GM12864 (cell line): ENCODE measurements around the gene TEX28.

ENCODE experiments used
- DNase-seq: peaks from one replicate; pipeline ENCODE4 v3.0.0-alpha.2; 2011; ENCODE audit warnings: low read depth
- H3K4me3 ChIP-seq: 2 replicates; pipeline ENCODE4 v1.5.1; 2011; ENCODE audit warnings: mild to moderate bottlenecking, low read depth, low read length, control low read depth
- TF ChIP-seq, protein P1 (sequence below): IDR thresholded peaks from 2 replicates; pipeline ENCODE4 v1.5.1; 2011; ENCODE audit warnings: low read depth, mild to moderate bottlenecking, moderate library complexity, low read length, control low read depth, inconsistent platforms; ENCODE audit errors: missing control alignments

Gene TEX28

DNA sequence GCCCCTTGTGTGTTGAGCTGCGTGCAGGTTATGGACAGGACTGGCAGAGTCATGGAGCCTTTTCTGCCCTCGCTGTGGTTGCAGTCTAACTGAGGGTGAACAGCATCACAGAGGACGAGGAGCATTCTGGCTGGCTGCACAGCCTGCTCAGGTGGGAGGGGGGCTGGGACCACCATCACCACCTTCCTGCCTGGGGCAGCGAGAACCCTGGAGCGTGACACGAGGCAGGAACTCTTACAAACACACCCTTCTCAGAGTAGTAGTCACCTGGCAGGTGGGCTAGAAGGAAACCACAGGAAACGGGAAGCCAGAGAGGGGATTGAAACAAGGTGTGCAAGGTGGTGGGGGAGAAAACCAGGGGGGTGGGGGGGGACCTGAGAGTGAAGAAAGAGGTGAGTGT lies 26.2 kb upstream of the TEX28 start:
- DNase-seq, result no peak
- H3K4me3 ChIP-seq, result no peak overlapping the region
- TF ChIP-seq, protein P1, sequence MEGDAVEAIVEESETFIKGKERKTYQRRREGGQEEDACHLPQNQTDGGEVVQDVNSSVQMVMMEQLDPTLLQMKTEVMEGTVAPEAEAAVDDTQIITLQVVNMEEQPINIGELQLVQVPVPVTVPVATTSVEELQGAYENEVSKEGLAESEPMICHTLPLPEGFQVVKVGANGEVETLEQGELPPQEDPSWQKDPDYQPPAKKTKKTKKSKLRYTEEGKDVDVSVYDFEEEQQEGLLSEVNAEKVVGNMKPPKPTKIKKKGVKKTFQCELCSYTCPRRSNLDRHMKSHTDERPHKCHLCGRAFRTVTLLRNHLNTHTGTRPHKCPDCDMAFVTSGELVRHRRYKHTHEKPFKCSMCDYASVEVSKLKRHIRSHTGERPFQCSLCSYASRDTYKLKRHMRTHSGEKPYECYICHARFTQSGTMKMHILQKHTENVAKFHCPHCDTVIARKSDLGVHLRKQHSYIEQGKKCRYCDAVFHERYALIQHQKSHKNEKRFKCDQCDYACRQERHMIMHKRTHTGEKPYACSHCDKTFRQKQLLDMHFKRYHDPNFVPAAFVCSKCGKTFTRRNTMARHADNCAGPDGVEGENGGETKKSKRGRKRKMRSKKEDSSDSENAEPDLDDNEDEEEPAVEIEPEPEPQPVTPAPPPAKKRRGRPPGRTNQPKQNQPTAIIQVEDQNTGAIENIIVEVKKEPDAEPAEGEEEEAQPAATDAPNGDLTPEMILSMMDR, result no peak

DNA sequence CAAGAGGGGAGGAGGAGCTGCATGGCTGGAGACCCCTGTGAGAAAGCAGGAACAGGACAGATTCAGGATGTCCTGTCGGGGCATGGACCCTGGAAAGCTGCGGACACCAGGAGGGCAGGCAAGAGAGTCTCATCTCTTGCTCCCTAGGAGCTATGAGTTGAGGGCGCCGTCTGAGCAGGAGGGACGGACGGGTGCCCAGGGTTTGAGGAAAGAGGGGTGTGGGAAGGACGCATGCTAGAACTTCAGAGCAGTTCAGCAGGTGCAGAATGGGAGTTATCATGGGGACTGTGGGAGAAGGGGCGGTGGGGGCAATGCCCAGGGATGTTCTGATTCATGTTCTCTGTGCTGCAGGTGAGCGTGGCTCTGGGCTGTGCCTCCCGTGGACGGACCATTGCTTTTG lies 25.5 kb upstream of the TEX28 start:
- TF ChIP-seq, protein P1, result no peak
- DNase-seq, result no peak
- no peak overlapping the region for H3K4me3 ChIP-seq

DNA sequence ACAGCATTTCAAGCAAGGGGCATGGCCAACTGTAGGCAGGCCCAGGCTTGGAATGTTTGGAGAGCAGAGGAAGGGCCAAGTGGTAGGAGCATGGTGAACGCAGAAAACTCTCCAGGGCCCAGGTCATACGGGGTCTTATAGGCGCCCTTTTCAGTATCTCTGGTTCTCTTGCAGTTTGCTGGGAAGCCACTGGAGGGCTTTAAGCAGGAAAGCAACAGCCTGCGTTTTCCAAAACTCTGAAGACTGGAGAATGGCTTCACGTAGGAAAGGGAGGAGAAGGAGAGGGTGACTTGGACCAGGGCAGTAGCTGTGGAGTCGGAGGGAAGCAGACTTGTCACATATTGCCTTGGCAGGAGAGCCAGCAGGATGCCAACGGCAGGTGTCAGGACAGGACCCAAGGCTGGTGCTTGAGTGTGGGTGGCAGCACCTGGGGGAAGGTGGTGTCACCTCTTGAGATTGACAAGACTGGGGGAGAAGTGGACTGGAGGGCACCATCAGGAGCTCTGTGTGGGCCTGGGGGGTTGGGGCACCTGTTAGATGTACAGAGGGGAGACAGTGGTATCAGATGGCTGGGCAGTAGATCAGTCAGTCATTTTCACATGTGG lies 22.6 kb upstream of the TEX28 start:
- no peak overlapping the region for H3K4me3 ChIP-seq
- no peak for DNase-seq
- TF ChIP-seq, protein P1, result peak; percentile 57

DNA sequence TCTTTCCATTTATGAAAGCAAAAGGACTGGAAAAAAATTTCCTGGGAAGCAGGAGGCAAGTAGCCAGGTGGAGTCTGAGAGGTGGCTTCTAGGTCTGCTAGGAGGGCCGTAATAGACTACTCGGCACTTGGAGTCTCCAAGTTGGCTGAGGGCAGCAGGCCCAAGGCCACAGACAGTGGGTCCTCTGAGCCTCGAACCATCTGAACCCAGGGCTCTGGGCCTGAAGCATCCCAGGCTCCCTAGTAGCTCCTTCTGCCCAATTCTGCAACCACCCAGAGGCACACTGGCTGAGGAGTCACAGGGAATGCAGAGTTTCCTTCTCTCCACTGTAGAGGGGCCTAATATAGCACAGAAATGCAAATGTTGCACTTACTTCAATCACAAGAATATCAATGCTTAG lies 20.5 kb upstream of the TEX28 start:
- no peak overlapping the region for H3K4me3 ChIP-seq
- TF ChIP-seq, protein P1, result no peak

DNA sequence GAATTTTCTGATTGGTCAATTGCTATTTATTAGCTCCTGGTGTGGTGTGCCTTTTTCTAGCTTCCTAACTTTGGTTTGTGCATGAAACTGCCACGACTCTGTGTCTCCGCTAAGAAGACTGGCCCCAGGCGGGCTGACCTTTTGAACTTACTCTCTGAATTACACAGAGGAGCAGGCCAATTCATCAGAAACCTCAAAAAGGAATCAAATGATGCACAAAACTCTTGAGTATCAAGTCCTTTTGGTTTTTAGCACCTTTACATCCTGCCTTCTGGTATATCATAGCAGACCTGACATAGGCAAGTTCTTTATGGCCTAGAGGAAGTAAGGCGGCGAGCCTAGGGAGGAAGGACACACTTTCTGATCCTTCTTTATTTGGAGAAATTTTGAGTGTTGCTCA lies 18.2 kb upstream of the TEX28 start:
- TF ChIP-seq, protein P1, result no peak
- no peak overlapping the region for H3K4me3 ChIP-seq
- DNase-seq, result peak; percentile 36

More for the DNA sequence above, 20.5 kb upstream of the TEX28 start:
- no peak for DNase-seq

DNA sequence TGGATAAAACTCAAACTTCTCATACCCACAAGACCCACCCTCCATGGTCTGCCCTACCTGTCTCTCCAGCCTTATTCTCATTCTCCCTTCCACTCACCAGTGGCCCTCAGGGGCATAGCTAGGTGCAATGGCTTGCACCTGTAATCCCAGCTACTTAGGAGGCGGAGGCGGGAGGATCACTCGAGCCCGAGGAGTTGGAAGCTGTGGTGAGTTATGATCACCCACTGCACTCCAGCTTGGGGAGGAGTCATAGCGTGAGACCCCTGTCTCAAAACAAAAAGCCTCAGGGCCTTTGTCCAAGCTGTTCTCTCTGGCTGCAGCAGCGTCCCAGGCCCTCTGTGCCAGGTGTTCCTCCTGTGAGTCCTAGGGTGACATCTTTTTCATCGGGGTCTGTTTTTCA lies 17.2 kb upstream of the TEX28 start:
- DNase-seq, result no peak
- no peak overlapping the region for H3K4me3 ChIP-seq
- TF ChIP-seq, protein P1, result no peak
